PC-9 (cell line): ENCODE results near the gene PCDHA13.

Source experiments
- EZH2 ChIP-seq: fragments of 200-600 bp; sonication (generic); IDR thresholded peaks from 2 replicates; pipeline ENCODE4 v1.8.0; 2017; ENCODE audit warnings: antibody characterized with exemption, low read depth
- TF ChIP-seq, protein P1 (sequence below): fragments of 200-600 bp; sonication (generic); conservative IDR thresholded peaks from 2 replicates; pipeline ENCODE4 v1.6.1; 2017; ENCODE audit warnings: mixed run types, antibody characterized with exemption, mild to moderate bottlenecking, moderate library complexity

- TF ChIP-seq, protein P1, sequence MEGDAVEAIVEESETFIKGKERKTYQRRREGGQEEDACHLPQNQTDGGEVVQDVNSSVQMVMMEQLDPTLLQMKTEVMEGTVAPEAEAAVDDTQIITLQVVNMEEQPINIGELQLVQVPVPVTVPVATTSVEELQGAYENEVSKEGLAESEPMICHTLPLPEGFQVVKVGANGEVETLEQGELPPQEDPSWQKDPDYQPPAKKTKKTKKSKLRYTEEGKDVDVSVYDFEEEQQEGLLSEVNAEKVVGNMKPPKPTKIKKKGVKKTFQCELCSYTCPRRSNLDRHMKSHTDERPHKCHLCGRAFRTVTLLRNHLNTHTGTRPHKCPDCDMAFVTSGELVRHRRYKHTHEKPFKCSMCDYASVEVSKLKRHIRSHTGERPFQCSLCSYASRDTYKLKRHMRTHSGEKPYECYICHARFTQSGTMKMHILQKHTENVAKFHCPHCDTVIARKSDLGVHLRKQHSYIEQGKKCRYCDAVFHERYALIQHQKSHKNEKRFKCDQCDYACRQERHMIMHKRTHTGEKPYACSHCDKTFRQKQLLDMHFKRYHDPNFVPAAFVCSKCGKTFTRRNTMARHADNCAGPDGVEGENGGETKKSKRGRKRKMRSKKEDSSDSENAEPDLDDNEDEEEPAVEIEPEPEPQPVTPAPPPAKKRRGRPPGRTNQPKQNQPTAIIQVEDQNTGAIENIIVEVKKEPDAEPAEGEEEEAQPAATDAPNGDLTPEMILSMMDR = no peak
- TF ChIP-seq EZH2 = no peak
Measured at GRCh38 chr5:140881889-140882590, at the start of gene PCDHA13.
